Tibial nerve (tissue), 3 donors: ENCODE measurements around the gene ACTR1A.

ENCODE experiments used
- CTCF ChIP-seq, 5 experiments: fragments of 200-600 bp in 3 of 5; fragments of 450-650 bp in 2 of 5; sonication (generic) in 3 of 5; IDR thresholded peaks; one replicate each; pipeline ENCODE4 v1.5.1; 2016 to 2019; ENCODE audit warnings: antibody characterized with exemption in 5 of 5, mild to moderate bottlenecking in 3 of 5, moderate library complexity in 2 of 5
- POLR2A ChIP-seq, 2 donors: fragments of 450-650 bp; IDR thresholded peaks; one replicate each; pipeline ENCODE4 v1.6.1; 2017; ENCODE audit warnings: antibody characterized with exemption in 2 of 2, mild to moderate bottlenecking in 2 of 2, moderate library complexity in 2 of 2

GRCh38 chr10:102468683-102469082 is 33.8 kb downstream of the ACTR1A start:
- TF ChIP-seq CTCF (IDR thresholded peaks at IDR 0.05) (no peak), POLR2A (IDR thresholded peaks at IDR 0.05) (no peak)
